ENCODE results near the gene KCNA5. TPM values are rescaled to one million over a fixed set of nuclear protein-coding genes. Genes with fewer than 3 reads are reported as not detected.

KCNA5 gene
- total RNA-seq, 4 donors from 2014 or later: 1.3 to 37.3 (median 6.8) TPM

DNA sequence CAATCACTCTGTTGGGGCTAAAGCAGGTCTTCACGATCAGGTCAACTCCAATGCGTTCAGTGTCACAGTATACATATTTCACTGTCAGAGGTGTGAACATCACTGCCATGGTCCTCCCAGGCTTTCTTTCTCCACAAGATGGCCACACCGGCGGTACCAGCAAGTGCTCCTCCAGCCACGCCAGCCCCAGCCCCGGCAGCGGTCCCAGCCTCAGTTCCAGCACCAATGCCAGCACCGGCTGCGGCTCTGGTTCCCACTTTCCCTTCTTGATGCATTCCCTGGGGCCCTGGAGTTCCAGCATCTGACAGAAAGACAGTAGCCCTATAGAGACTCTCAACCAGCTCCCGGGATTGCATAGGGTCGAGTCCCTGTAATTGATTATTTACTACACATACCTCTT lies 10.9 kb upstream of the KCNA5 start:
- Histone ChIP-seq H3K27ac (no peak overlapping the region), H3K9me3 (no peaks in the 10 kb centered on the region), H3K4me3 (no peak overlapping the region), H3K27me3 (no peaks in the 10 kb centered on the region), H3K36me3 (no peaks in the 10 kb centered on the region), H3K4me1 (peaks cover 0 to 13% (median 2%) of the 10 kb centered on the region in 3 donors)
- 83% methylated on average over 2 of the region's 11 CpGs; no CpG with 5 or more reads in 1 of the 2 donors for WGBS, 2 donors (ENCODE audit: low coverage in 1 of 2)
- TF ChIP-seq POLR2AphosphoS5 (IDR thresholded peaks at IDR 0.05) (no peak), EP300 (IDR thresholded peaks at IDR 0.05) (no peak), POLR2A (IDR thresholded peaks at IDR 0.05) (no peak)
- TF ChIP-seq, protein P1, sequence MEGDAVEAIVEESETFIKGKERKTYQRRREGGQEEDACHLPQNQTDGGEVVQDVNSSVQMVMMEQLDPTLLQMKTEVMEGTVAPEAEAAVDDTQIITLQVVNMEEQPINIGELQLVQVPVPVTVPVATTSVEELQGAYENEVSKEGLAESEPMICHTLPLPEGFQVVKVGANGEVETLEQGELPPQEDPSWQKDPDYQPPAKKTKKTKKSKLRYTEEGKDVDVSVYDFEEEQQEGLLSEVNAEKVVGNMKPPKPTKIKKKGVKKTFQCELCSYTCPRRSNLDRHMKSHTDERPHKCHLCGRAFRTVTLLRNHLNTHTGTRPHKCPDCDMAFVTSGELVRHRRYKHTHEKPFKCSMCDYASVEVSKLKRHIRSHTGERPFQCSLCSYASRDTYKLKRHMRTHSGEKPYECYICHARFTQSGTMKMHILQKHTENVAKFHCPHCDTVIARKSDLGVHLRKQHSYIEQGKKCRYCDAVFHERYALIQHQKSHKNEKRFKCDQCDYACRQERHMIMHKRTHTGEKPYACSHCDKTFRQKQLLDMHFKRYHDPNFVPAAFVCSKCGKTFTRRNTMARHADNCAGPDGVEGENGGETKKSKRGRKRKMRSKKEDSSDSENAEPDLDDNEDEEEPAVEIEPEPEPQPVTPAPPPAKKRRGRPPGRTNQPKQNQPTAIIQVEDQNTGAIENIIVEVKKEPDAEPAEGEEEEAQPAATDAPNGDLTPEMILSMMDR (IDR thresholded peaks at IDR 0.05): no peak
- no peak for ATAC-seq

DNA sequence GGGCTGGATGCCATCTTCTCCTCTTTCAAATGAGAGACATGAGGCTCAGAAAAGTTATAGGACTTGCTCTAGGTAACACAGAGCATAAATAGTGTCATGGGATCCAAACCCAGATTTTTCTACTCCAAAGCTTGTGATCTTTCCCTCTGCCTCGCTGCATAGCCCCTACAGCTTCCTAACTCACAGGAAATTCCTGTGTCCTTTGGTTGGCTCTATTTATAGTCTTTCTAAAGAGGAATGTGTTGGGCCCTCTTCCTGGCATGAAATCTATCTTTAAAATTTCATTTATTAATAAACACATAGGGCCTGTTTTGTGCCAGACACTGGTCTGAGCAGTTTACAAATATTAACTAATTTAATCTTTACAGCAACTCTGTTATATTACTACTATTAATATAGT lies 9.8 kb upstream of the KCNA5 start:
- 0 to 22% methylated on average over 1 of the region's 1 CpG for WGBS, 2 donors (ENCODE audit: low coverage in 1 of 2)
- no peak for ATAC-seq
- TF ChIP-seq POLR2AphosphoS5 (IDR thresholded peaks at IDR 0.05) (no peak), EP300 (IDR thresholded peaks at IDR 0.05) (no peak), POLR2A (IDR thresholded peaks at IDR 0.05) (no peak)
- TF ChIP-seq, protein P1 (IDR thresholded peaks at IDR 0.05): no peak
- H3K4me1 ChIP-seq: peaks cover 0 to 13% (median 2%) of the 10 kb centered on the region in 3 donors
- no peak overlapping the region for H3K4me3 ChIP-seq
- H3K9me3 ChIP-seq: no peaks in the 10 kb centered on the region
- no peak overlapping the region for H3K27ac ChIP-seq
- H3K27me3 ChIP-seq: no peaks in the 10 kb centered on the region
- no peaks in the 10 kb centered on the region for H3K36me3 ChIP-seq

DNA sequence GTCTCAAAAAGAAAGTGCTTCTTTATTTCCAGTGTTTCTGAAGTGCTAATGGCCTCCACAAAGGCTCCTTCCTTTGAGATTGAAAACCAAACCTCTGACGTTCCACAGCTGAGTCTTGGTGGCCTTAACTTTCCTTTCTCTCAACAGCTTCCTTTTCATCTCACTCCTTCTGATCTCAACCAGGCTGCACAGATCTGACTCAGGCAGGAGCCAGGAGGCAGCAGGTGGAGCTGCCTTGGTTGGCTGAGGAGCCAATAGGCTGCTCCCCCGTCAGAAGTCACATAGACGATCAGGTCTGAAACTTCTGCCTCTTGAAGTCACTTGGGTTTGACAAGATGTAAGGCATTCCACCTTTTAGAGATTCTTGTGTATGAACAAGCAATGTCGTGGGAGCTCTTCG lies 9.1 kb upstream of the KCNA5 start:
- no peaks in the 10 kb centered on the region for H3K36me3 ChIP-seq
- H3K4me3 ChIP-seq: no peak overlapping the region
- WGBS, 2 donors (ENCODE audit: low coverage in 1 of 2): 64 to 82% methylated on average over 3 to 4 of the region's 5 CpGs
- ATAC-seq: no peak
- H3K27ac ChIP-seq: no peak overlapping the region
- peaks cover 0 to 13% (median 2%) of the 10 kb centered on the region in 3 donors for H3K4me1 ChIP-seq
- no peaks in the 10 kb centered on the region for H3K27me3 ChIP-seq
- TF ChIP-seq, protein P1 (IDR thresholded peaks at IDR 0.05): no peak
- TF ChIP-seq EP300 (IDR thresholded peaks at IDR 0.05) (no peak), POLR2A (IDR thresholded peaks at IDR 0.05) (no peak), POLR2AphosphoS5 (IDR thresholded peaks at IDR 0.05) (no peak)
- no peaks in the 10 kb centered on the region for H3K9me3 ChIP-seq

DNA sequence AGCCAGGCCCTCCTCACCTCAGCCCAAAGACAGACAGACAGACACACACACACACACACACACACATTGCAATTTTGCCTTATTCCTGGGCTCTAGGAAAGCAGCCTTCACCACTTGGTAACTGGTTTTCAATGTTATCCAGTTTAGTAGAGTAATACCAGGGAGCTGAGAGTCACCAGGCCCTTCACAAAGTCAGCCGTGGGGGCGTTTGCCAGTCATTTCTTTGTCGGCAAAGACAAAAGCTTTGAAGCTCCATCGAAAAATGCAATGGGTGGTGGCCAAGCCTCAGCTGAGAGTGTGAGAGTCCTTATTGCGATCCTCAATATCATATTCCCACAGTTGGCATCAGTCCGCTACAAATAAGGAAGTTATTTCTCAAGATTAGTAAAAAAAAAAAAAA lies 8.1 kb upstream of the KCNA5 start:
- no peaks in the 10 kb centered on the region for H3K9me3 ChIP-seq
- H3K4me3 ChIP-seq: no peak overlapping the region
- H3K27ac ChIP-seq: no peak overlapping the region
- no peak for ATAC-seq
- peaks cover 4% of the 10 kb centered on the region for H3K27me3 ChIP-seq
- TF ChIP-seq, protein P1 (IDR thresholded peaks at IDR 0.05): no peak
- TF ChIP-seq POLR2AphosphoS5 (IDR thresholded peaks at IDR 0.05): no peak
- no peak for TF ChIP-seq EP300 (IDR thresholded peaks at IDR 0.05)
- no peak for TF ChIP-seq POLR2A (IDR thresholded peaks at IDR 0.05)
- 90 to 100% methylated on average over 1 to 5 of the region's 6 CpGs for WGBS, 2 donors (ENCODE audit: low coverage in 1 of 2)
- H3K4me1 ChIP-seq: peaks cover 0 to 13% (median 2%) of the 10 kb centered on the region in 3 donors
- no peaks in the 10 kb centered on the region for H3K36me3 ChIP-seq

DNA sequence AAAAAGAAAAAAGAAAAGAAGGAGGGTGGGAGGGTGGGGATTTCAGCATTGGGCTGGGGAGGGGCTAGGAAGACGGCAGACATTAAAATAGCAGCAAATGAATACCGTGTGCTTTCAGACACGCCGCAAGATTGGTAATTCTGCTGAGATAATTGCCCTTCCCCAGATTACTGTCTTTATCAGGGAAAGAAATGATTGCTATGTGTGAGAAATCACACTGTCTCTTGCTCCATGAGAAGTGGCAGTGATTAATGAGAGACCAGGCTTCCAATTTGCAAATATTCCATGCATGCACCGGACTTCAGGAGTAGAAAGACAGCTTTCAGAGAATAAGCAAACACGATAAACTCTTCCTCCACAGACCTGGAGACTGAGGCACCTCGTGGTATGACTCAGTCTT lies 7.6 kb upstream of the KCNA5 start:
- Histone ChIP-seq H3K36me3 (no peaks in the 10 kb centered on the region), H3K9me3 (no peaks in the 10 kb centered on the region), H3K27ac (no peak overlapping the region), H3K4me3 (no peak overlapping the region), H3K4me1 (peaks cover 0 to 13% (median 2%) of the 10 kb centered on the region in 3 donors), H3K27me3 (peaks cover 8% of the 10 kb centered on the region)
- no peak for ATAC-seq
- no peak for TF ChIP-seq POLR2A (IDR thresholded peaks at IDR 0.05)
- no peak for TF ChIP-seq EP300 (IDR thresholded peaks at IDR 0.05)
- no peak for TF ChIP-seq POLR2AphosphoS5 (IDR thresholded peaks at IDR 0.05)
- TF ChIP-seq, protein P1 (IDR thresholded peaks at IDR 0.05): no peak
- 71 to 90% methylated on average over 7 of the region's 7 CpGs for WGBS, 2 donors (ENCODE audit: low coverage in 1 of 2)
